SK-N-SH treated with all-trans-retinoic acid at 6 μM for 48 hours (cell line): Measurements from ENCODE around the gene BCR.

Experiments
- ATAC-seq: fragments of 200-7000 bp; cut with Tn5 transposase; 3 replicates; pipeline ENCODE4 v1.9.1; 2020; ENCODE audit warnings: mild to moderate bottlenecking, moderate library complexity
- ARNTL ChIP-seq: fragments of 450-650 bp; formaldehyde crosslinking; IDR thresholded peaks from 2 replicates; pipeline ENCODE4 v1.5.0; 2020; ENCODE audit warnings: low read depth, mild to moderate bottlenecking, moderate library complexity, borderline replicate concordance
- BACH2 ChIP-seq: fragments of 250-450 bp; sonication (Bioruptor Pico); IDR thresholded peaks from 2 replicates; pipeline ENCODE4 v1.9.0; 2021; ENCODE audit warnings: mild to moderate bottlenecking, borderline replicate concordance
- CSDC2 ChIP-seq: fragments of 250-450 bp; sonication (Bioruptor Pico); IDR thresholded peaks from 2 replicates; pipeline ENCODE4 v1.5.0; 2020; ENCODE audit warnings: mild to moderate bottlenecking, moderate library complexity
- ESRRG ChIP-seq: fragments of 250-450 bp; sonication (Bioruptor Pico); IDR thresholded peaks from 2 replicates; pipeline ENCODE4 v1.6.1; 2021; ENCODE audit warnings: mild to moderate bottlenecking
- GLIS3 ChIP-seq: fragments of 250-450 bp; sonication (Bioruptor Pico); IDR thresholded peaks from 2 replicates; pipeline ENCODE4 v1.5.0; 2020; ENCODE audit warnings: mild to moderate bottlenecking, moderate library complexity
- ISL1 ChIP-seq: fragments of 250-450 bp; sonication (Bioruptor Pico); IDR thresholded peaks from 2 replicates; pipeline ENCODE4 v2.1.2; 2022; ENCODE audit warnings: mild to moderate bottlenecking, moderate library complexity
- OSR1 ChIP-seq: fragments of 250-450 bp; sonication (Bioruptor Pico); IDR thresholded peaks from 2 replicates; pipeline ENCODE4 v1.8.0; 2022; ENCODE audit warnings: moderate library complexity, mild to moderate bottlenecking, inconsistent platforms
- POU6F1 ChIP-seq: fragments of 250-450 bp; sonication (Bioruptor Pico); IDR thresholded peaks from 2 replicates; pipeline ENCODE4 v1.8.0; 2021; ENCODE audit warnings: low read depth, mild to moderate bottlenecking, moderate library complexity, borderline replicate concordance
- PPARA ChIP-seq: fragments of 250-450 bp; sonication (Bioruptor Pico); IDR thresholded peaks from 2 replicates; pipeline ENCODE4 v1.5.0; 2020; ENCODE audit warnings: mild to moderate bottlenecking, borderline replicate concordance
- RARB ChIP-seq: fragments of 250-450 bp; sonication (Bioruptor Pico); IDR thresholded peaks from 2 replicates; pipeline ENCODE4 v1.8.0; 2021; ENCODE audit warnings: mild to moderate bottlenecking, moderate library complexity
- TCF4 ChIP-seq: fragments of 250-450 bp; sonication (Bioruptor Pico); IDR thresholded peaks from 2 replicates; pipeline ENCODE4 v1.8.0; 2021; ENCODE audit warnings: mild to moderate bottlenecking, moderate library complexity, borderline replicate concordance
- TOX ChIP-seq: fragments of 250-450 bp; sonication (Bioruptor Pico); IDR thresholded peaks from 2 replicates; pipeline ENCODE4 v1.8.0; 2021; ENCODE audit warnings: mild to moderate bottlenecking, moderate library complexity, borderline replicate concordance
- TSHZ2 ChIP-seq: fragments of 250-450 bp; sonication (Bioruptor Pico); IDR thresholded peaks from 2 replicates; pipeline ENCODE4 v1.5.0; 2020; ENCODE audit warnings: mild to moderate bottlenecking, moderate library complexity
- ZC3H10 ChIP-seq: fragments of 250-450 bp; sonication (Bioruptor Pico); IDR thresholded peaks from 2 replicates; pipeline ENCODE4 v1.5.1; 2021; ENCODE audit warnings: mild to moderate bottlenecking, moderate library complexity
- ZFP30 ChIP-seq: fragments of 450-650 bp; formaldehyde crosslinking; IDR thresholded peaks from 2 replicates; pipeline ENCODE4 v1.5.0; 2022; ENCODE audit warnings: mild to moderate bottlenecking, moderate library complexity
- ZNF565 ChIP-seq: fragments of 450-650 bp; formaldehyde crosslinking; conservative IDR thresholded peaks from 2 replicates; pipeline ENCODE4 v1.5.0; 2020; ENCODE audit warnings: low read depth, mild to moderate bottlenecking, moderate library complexity
- ZNF70 ChIP-seq: fragments of 450-650 bp; formaldehyde crosslinking; IDR thresholded peaks from 2 replicates; pipeline ENCODE4 v1.5.0; 2020; ENCODE audit warnings: mild to moderate bottlenecking, moderate library complexity
- ZNF8 ChIP-seq: fragments of 450-650 bp; formaldehyde crosslinking; IDR thresholded peaks from 2 replicates; pipeline ENCODE4 v1.5.0; 2020; ENCODE audit warnings: mild to moderate bottlenecking, moderate library complexity
- TF ChIP-seq, protein P1 (sequence below): fragments of 250-450 bp; sonication (Bioruptor Pico); IDR thresholded peaks from 2 replicates; pipeline ENCODE4 v1.8.0; 2020; ENCODE audit warnings: mild to moderate bottlenecking, moderate library complexity, borderline replicate concordance
- TF ChIP-seq, protein P2 (sequence below): fragments of 250-450 bp; sonication (Bioruptor Pico); IDR thresholded peaks from 2 replicates; pipeline ENCODE4 v1.5.1; 2021; ENCODE audit warnings: mild to moderate bottlenecking, moderate library complexity
- TF ChIP-seq, protein P3 (sequence below): fragments of 250-450 bp; sonication (Bioruptor Pico); IDR thresholded peaks from 2 replicates; pipeline ENCODE4 v1.5.1; 2020; ENCODE audit warnings: low read depth, mild to moderate bottlenecking, moderate library complexity

BCR gene

DNA sequence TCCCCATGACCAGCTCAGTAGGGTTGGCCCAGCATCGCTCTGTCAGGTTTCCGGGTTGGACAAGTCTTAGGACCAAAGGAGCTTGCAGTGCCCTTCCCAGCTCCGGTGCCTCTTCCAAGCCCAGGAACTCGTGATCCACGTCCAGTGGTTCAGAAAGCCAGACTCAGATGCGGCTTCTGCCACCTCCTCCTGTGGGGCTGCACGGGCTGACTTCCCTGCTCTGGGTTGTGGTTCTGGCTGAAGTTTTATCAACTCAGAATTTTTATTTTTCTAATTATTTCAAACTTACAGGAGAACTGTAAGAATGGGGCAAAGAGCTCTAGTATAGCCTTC, 85.0 kb downstream of the BCR start:
- ATAC-seq: no peak
- TF ChIP-seq GLIS3 (CRISPR knock-in tag) (no peak), ZNF565 (CRISPR knock-in tag) (no peak), RARB (CRISPR knock-in tag) (no peak), BACH2 (CRISPR knock-in tag) (no peak), ZNF8 (no peak), ESRRG (CRISPR knock-in tag) (no peak), ZC3H10 (no peak), ISL1 (no peak), ARNTL (no peak), POU6F1 (CRISPR knock-in tag) (no peak), TOX (no peak), ZNF70 (CRISPR knock-in tag) (no peak)
- TF ChIP-seq, protein P1, sequence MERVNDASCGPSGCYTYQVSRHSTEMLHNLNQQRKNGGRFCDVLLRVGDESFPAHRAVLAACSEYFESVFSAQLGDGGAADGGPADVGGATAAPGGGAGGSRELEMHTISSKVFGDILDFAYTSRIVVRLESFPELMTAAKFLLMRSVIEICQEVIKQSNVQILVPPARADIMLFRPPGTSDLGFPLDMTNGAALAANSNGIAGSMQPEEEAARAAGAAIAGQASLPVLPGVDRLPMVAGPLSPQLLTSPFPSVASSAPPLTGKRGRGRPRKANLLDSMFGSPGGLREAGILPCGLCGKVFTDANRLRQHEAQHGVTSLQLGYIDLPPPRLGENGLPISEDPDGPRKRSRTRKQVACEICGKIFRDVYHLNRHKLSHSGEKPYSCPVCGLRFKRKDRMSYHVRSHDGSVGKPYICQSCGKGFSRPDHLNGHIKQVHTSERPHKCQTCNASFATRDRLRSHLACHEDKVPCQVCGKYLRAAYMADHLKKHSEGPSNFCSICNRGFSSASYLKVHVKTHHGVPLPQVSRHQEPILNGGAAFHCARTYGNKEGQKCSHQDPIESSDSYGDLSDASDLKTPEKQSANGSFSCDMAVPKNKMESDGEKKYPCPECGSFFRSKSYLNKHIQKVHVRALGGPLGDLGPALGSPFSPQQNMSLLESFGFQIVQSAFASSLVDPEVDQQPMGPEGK: no peak
- TF ChIP-seq, protein P2, sequence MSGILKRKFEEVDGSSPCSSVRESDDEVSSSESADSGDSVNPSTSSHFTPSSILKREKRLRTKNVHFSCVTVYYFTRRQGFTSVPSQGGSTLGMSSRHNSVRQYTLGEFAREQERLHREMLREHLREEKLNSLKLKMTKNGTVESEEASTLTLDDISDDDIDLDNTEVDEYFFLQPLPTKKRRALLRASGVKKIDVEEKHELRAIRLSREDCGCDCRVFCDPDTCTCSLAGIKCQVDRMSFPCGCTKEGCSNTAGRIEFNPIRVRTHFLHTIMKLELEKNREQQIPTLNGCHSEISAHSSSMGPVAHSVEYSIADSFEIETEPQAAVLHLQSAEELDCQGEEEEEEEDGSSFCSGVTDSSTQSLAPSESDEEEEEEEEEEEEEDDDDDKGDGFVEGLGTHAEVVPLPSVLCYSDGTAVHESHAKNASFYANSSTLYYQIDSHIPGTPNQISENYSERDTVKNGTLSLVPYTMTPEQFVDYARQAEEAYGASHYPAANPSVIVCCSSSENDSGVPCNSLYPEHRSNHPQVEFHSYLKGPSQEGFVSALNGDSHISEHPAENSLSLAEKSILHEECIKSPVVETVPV (CRISPR knock-in tag): no peak

DNA sequence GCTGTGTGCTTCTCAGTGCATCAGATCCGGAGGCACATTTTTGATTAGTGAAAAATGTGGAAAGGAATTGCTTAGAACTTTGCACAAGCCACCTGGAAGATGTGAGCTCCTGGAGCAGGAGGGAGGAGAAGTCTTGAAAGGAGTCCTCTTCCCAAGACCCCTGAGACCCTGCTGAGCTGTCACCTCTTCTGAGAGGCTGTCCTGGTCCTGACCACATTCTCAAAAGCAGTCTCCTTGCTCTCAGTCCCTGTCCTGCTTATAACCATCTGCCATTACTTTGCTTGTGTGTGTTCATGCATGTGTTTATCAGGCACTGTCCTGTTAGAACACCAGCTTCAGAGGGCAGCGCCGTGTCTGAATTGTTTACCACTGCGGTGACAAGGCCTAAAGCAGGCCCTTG, 86.5 kb downstream of the BCR start:
- ATAC-seq: no peak
- TF ChIP-seq ZFP30 (CRISPR knock-in tag): no peak
- TF ChIP-seq, protein P3, sequence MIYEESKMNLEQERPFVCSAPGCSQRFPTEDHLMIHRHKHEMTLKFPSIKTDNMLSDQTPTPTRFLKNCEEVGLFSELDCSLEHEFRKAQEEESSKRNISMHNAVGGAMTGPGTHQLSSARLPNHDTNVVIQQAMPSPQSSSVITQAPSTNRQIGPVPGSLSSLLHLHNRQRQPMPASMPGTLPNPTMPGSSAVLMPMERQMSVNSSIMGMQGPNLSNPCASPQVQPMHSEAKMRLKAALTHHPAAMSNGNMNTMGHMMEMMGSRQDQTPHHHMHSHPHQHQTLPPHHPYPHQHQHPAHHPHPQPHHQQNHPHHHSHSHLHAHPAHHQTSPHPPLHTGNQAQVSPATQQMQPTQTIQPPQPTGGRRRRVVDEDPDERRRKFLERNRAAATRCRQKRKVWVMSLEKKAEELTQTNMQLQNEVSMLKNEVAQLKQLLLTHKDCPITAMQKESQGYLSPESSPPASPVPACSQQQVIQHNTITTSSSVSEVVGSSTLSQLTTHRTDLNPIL: no peak
- TF ChIP-seq TOX: no peak
- TF ChIP-seq, protein P2 (CRISPR knock-in tag): no peak
- no peak for TF ChIP-seq ZNF8
- no peak for TF ChIP-seq ISL1
- no peak for TF ChIP-seq OSR1 (CRISPR knock-in tag)
- TF ChIP-seq, protein P1: no peak
- TF ChIP-seq ESRRG (CRISPR knock-in tag): no peak

GRCh38 chr22:23267226-23268043, 87.1 kb downstream of the BCR start:
- ATAC-seq: no peak; the same call in 2 of the 3 replicates
- TF ChIP-seq, protein P2 (CRISPR knock-in tag): no peak
- TF ChIP-seq CSDC2 (CRISPR knock-in tag) (no peak), OSR1 (CRISPR knock-in tag) (no peak), ZNF8 (no peak), RARB (CRISPR knock-in tag) (no peak), ZNF565 (CRISPR knock-in tag) (no peak), ZFP30 (CRISPR knock-in tag) (no peak), PPARA (no peak), ISL1 (no peak), TSHZ2 (CRISPR knock-in tag) (no peak), ESRRG (CRISPR knock-in tag) (no peak), ARNTL (no peak), TCF4 (CRISPR knock-in tag) (no peak)
- TF ChIP-seq, protein P3: no peak
